ENCODE results near the gene ROPN1L. TPM values are rescaled to one million over a fixed set of nuclear protein-coding genes. Genes with fewer than 3 reads are reported as not detected.

Gene ROPN1L
- total and polyA plus RNA-seq, 2 of the 13 experiments (the other 11 are each of a cell fraction or from before 2014, with no cell fraction given) = not detected

- TF ChIP-seq ZGPAT (CRISPR knock-in tag; IDR thresholded peaks at IDR 0.05) = no peak
- peak; percentile 42; the same call in 1 of the 2 replicates for TF ChIP-seq ERF (CRISPR knock-in tag; IDR thresholded peaks at IDR 0.05)
- no peak for TF ChIP-seq ZFP62 (CRISPR knock-in tag; IDR thresholded peaks at IDR 0.05)
- no peak; the same call in 1 of the 2 replicates for TF ChIP-seq RXRA (CRISPR knock-in tag; IDR thresholded peaks at IDR 0.05)
- no peak for TF ChIP-seq PITX1 (CRISPR knock-in tag; IDR thresholded peaks at IDR 0.05)
- TF ChIP-seq ZHX2 (IDR thresholded peaks at IDR 0.05; ENCODE audit: low read depth) = no peak
- TF ChIP-seq ZHX2 (CRISPR knock-in tag; IDR thresholded peaks at IDR 0.05; ENCODE audit: borderline replicate concordance) = no peak
- TF ChIP-seq ZNF878 (CRISPR knock-in tag; IDR thresholded peaks at IDR 0.05) = 0 out of 2 replicates have a peak, but pooled peaks have one; percentile 45
- 0 out of 2 replicates have a peak, but pooled peaks have one; percentile 64 for TF ChIP-seq NCOA1 (CRISPR knock-in tag; IDR thresholded peaks at IDR 0.05)
- 0 out of 2 replicates have a peak, but pooled peaks have one; percentile 16 for TF ChIP-seq TFDP1 (CRISPR knock-in tag; IDR thresholded peaks at IDR 0.05; ENCODE audit: borderline replicate concordance)
- TF ChIP-seq DNMT3B (CRISPR knock-in tag; conservative IDR thresholded peaks at IDR 0.05) = no peak
- TF ChIP-seq PBX2 (CRISPR knock-in tag; IDR thresholded peaks at IDR 0.05) = 0 out of 2 replicates have a peak, but pooled peaks have one; percentile 22
- TF ChIP-seq CREB3 (CRISPR knock-in tag; IDR thresholded peaks at IDR 0.05) = no peak
- TF ChIP-seq TRAFD1 (CRISPR knock-in tag; IDR thresholded peaks at IDR 0.05; ENCODE audit: borderline replicate concordance) = no peak
- no peak for TF ChIP-seq SMAD1 (CRISPR knock-in tag; IDR thresholded peaks at IDR 0.05; ENCODE audit: borderline replicate concordance, low read depth)
Observed at GRCh38 chr5:10441083-10441991, at the start of gene ROPN1L (continued).
